Vagina (tissue), 2 donors: Measurements from ENCODE around the gene TMEM132C. TPM values are rescaled to one million over a fixed set of nuclear protein-coding genes. Genes with fewer than 3 reads are reported as not detected.
"Not testable (repeated sequence)": the region's sequence is repeated elsewhere in the genome, so short reads cannot be mapped to it uniquely, and the experiment has no call there.

Experiments used
- DNase-seq, 2 donors: peaks; one replicate each; pipeline ENCODE4 v3.0.0-alpha.2; 2017; ENCODE audit errors: extremely low spot score in 2 of 2
- H3K27ac ChIP-seq: fragments of 200-600 bp; sonication (generic); one replicate; pipeline ENCODE4 v1.5.1; 2019
- H3K27me3 ChIP-seq: fragments of 200-600 bp; sonication (generic); one replicate; pipeline ENCODE4 v1.5.1; 2019
- H3K36me3 ChIP-seq, 2 donors: fragments of 200-600 bp; sonication (generic); one replicate each; pipeline ENCODE4 v1.5.1; 2017 to 2019
- H3K4me1 ChIP-seq: fragments of 200-600 bp; sonication (generic); one replicate; pipeline ENCODE4 v1.5.1; 2019
- H3K4me3 ChIP-seq, 2 donors: fragments of 200-600 bp; sonication (generic); 1 replicate in 1 of 2; 2 replicates in 1 of 2; pipeline ENCODE4 v1.5.1; 2016 to 2019
- H3K9me3 ChIP-seq: fragments of 200-600 bp; sonication (generic); one replicate; pipeline ENCODE4 v1.5.1; 2019
- POLR2A ChIP-seq, 2 donors: fragments of 450-650 bp; IDR thresholded peaks; one replicate each; pipeline ENCODE4 v1.6.1; 2017; ENCODE audit warnings: antibody characterized with exemption in 2 of 2, mild to moderate bottlenecking in 2 of 2, moderate library complexity in 2 of 2
- POLR2AphosphoS5 ChIP-seq, 2 donors: sonication (generic); formaldehyde crosslinking; IDR thresholded peaks; one replicate each; pipeline ENCODE4 v1.9.0; 2017; ENCODE audit warnings: antibody characterized with exemption in 2 of 2, mild to moderate bottlenecking in 2 of 2, low read depth in 1 of 2; ENCODE audit not compliant: insufficient read depth in 1 of 2
- intact Hi-C: fragments of 100-400 bp; cut with DNase I; formaldehyde crosslinking; loops from one replicate; pipeline ENCODE4 v1.15.1; 2023
- total RNA-seq: library from RNA; depleted of rRNA; stranded (reverse); fragments of >200 nt; gene quantifications from one replicate; pipeline ENCODE4 v1.2.3, GENCODE V29; 2016
- TF ChIP-seq, protein P1 (sequence below), 3 experiments: fragments of 450-650 bp in 2 of 3; fragments of 200-600 bp in 1 of 3; sonication (generic) in 1 of 3; IDR thresholded peaks; one replicate each; pipeline ENCODE4 v1.5.1; 2017 to 2019; ENCODE audit warnings: antibody characterized with exemption in 3 of 3, mild to moderate bottlenecking in 2 of 3, moderate library complexity in 2 of 3

Gene TMEM132C
- total RNA-seq, 1 donor from 2014 or later = 20.6 TPM

GRCh38 chr12:128474916-128475315 is 207.9 kb downstream of the TMEM132C start:
- DNase-seq = no peak
- TF ChIP-seq POLR2AphosphoS5 (IDR thresholded peaks at IDR 0.05; ENCODE audit: insufficient read depth in 1 of 2, low read depth in 1 of 2) (no peak), POLR2A (IDR thresholded peaks at IDR 0.05) (no peak)
- TF ChIP-seq, protein P1, sequence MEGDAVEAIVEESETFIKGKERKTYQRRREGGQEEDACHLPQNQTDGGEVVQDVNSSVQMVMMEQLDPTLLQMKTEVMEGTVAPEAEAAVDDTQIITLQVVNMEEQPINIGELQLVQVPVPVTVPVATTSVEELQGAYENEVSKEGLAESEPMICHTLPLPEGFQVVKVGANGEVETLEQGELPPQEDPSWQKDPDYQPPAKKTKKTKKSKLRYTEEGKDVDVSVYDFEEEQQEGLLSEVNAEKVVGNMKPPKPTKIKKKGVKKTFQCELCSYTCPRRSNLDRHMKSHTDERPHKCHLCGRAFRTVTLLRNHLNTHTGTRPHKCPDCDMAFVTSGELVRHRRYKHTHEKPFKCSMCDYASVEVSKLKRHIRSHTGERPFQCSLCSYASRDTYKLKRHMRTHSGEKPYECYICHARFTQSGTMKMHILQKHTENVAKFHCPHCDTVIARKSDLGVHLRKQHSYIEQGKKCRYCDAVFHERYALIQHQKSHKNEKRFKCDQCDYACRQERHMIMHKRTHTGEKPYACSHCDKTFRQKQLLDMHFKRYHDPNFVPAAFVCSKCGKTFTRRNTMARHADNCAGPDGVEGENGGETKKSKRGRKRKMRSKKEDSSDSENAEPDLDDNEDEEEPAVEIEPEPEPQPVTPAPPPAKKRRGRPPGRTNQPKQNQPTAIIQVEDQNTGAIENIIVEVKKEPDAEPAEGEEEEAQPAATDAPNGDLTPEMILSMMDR (IDR thresholded peaks at IDR 0.05) = no peak
- intact Hi-C loops = no loop called here

GRCh38 chr12:128476266-128476665 is 209.3 kb downstream of the TMEM132C start:
- Histone ChIP-seq H3K4me1 (no peaks in the 10 kb centered on the region), H3K27me3 (no peaks in the 10 kb centered on the region), H3K4me3 (no peak overlapping the region), H3K27ac (no peak overlapping the region), H3K36me3 (no peaks in the 10 kb centered on the region), H3K9me3 (no peaks in the 10 kb centered on the region)
- no peak for DNase-seq
- intact Hi-C loops = no loop called here
- TF ChIP-seq POLR2A (IDR thresholded peaks at IDR 0.05) (no peak), POLR2AphosphoS5 (IDR thresholded peaks at IDR 0.05; ENCODE audit: insufficient read depth in 1 of 2, low read depth in 1 of 2) (no peak)
- TF ChIP-seq, protein P1 (IDR thresholded peaks at IDR 0.05) = no peak

More at GRCh38 chr12:128474916-128475315, 207.9 kb downstream of the TMEM132C start:
- no peaks in the 10 kb centered on the region for H3K4me1 ChIP-seq
- no peak overlapping the region for H3K4me3 ChIP-seq
- H3K27me3 ChIP-seq = no peaks in the 10 kb centered on the region
- no peaks in the 10 kb centered on the region for H3K9me3 ChIP-seq
- H3K36me3 ChIP-seq = no peaks in the 10 kb centered on the region
- no peak overlapping the region for H3K27ac ChIP-seq

DNA sequence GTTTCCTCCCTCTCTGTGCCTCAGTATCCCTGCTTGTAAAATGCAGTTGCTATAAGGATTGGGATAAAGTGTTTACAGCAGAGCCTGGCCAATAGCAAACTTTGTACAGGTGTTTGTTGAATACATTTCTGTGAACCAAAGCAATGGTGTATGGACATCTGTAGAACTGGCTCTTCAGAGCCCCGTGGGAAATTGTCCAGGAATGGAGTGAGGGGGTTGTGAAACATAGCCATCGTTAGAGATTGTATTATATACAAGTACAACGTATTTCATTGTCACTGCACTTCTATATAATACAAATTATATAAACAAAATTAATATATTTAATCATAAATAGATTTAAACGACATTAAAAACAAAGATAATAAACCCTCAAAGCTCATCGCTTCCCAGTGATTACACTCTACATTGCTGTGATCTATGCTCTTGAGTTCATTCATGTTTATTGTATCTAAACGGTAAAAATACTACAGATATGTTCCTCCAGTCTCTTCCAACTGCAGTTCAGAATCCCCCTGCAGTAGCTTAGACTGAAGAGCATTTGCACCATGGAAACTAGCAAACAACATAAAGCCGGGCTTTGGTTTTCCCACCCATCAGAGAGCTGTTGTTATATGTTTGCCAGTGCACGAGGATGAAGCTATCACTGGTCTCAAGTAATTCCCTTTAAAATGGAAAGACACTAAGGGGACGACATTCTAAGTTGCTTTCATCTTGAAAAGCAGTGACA is 216.7 kb downstream of the TMEM132C start:
- TF ChIP-seq POLR2AphosphoS5 (IDR thresholded peaks at IDR 0.05; ENCODE audit: insufficient read depth in 1 of 2, low read depth in 1 of 2) (no peak), POLR2A (IDR thresholded peaks at IDR 0.05) (no peak)
- TF ChIP-seq, protein P1 (IDR thresholded peaks at IDR 0.05) = no peak

DNA sequence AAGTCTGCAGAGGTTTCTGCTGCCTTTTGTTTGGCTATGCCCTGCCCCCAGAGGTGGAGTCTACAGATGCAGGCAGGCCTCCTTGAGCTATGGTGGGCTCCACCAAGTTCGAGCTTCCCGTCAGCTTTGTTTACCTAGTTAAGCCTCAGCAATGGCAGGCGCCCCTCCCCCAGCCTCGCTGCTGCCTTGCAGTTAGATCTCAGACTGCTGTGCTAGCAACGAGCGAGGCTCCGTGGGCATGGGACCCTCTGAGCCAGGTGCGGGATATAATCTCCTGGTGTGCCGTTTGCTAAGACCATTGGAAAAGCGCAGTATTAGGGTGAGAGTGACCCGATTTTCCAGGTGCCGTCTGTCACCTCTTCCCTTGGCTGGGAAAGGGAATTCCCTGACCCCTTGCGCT is 230.4 kb downstream of the TMEM132C start:
- H3K4me3 ChIP-seq, H3K36me3 ChIP-seq, intact Hi-C loops, DNase-seq, H3K4me1 ChIP-seq, H3K27me3 ChIP-seq, H3K27ac ChIP-seq, H3K9me3 ChIP-seq: not testable (repeated sequence)

More for the DNA sequence above, 216.7 kb downstream of the TMEM132C start:
- Histone ChIP-seq H3K36me3 (no peaks in the 10 kb centered on the region), H3K27ac (no peak overlapping the region), H3K4me1 (peaks cover 4% of the 10 kb centered on the region), H3K27me3 (no peaks in the 10 kb centered on the region), H3K9me3 (no peaks in the 10 kb centered on the region), H3K4me3 (no peak overlapping the region)
- DNase-seq = no peak
- intact Hi-C loops = no loop called here

DNA sequence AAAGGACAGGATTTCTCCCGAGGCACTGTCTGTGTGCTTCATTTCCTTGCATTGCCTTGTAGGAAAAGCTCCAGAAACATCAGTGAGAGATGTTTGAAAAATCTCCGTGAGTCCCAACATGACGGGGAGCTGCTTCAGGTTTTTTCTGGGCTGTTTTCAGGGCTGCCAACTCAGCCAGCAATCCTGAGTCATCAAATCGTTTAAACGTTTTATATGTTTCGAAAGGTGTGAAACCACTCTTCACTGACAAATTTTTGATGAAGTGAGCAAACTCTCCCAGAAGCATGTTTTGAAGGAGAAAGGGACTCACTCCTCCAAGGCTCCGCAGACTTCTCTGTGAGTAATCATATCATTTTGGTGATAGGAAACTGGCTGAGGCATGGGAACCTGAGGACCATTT is 240.5 kb downstream of the TMEM132C start:
- H3K27me3 ChIP-seq = no peaks in the 10 kb centered on the region
- no peak overlapping the region for H3K4me3 ChIP-seq
- DNase-seq = no peak
- no peaks in the 10 kb centered on the region for H3K9me3 ChIP-seq
- intact Hi-C loops = no loop called here
- H3K36me3 ChIP-seq = no peaks in the 10 kb centered on the region
- TF ChIP-seq POLR2AphosphoS5 (IDR thresholded peaks at IDR 0.05; ENCODE audit: insufficient read depth in 1 of 2, low read depth in 1 of 2) = no peak
- TF ChIP-seq POLR2A (IDR thresholded peaks at IDR 0.05) = no peak
- TF ChIP-seq, protein P1 (IDR thresholded peaks at IDR 0.05) = no peak
- no peak overlapping the region for H3K27ac ChIP-seq
- H3K4me1 ChIP-seq = no peaks in the 10 kb centered on the region
